HepG2 (cell line): ENCODE results near the gene INSR. TPM values are rescaled to one million over a fixed set of nuclear protein-coding genes. Genes with fewer than 3 reads are reported as not detected.

ENCODE experiments used
- ATF7-NPFF ChIP-seq: sonication (generic); formaldehyde crosslinking; IDR thresholded peaks from 2 replicates; pipeline ENCODE4 v1.8.1; 2023; ENCODE audit warnings: mild to moderate bottlenecking, low read depth, missing genetic modification reagents, moderate library complexity
- ELF1 ChIP-seq: sonication (generic); formaldehyde crosslinking; IDR thresholded peaks from 2 replicates; pipeline ENCODE4 v1.4.0; 2020; ENCODE audit warnings: missing genetic modification reagents
- ELF3 ChIP-seq: IDR thresholded peaks from 2 replicates; pipeline ENCODE4 v1.6.1; 2016; ENCODE audit warnings: missing genetic modification reagents, missing compliant biosample characterization
- KDM5A ChIP-seq: fragments of 200-600 bp; sonication (generic); IDR thresholded peaks from 2 replicates; pipeline ENCODE4 v1.7.0; 2018; ENCODE audit warnings: antibody characterized with exemption, mild to moderate bottlenecking, low read length, borderline replicate concordance
- MIER2 ChIP-seq: IDR thresholded peaks from 2 replicates; pipeline ENCODE4 v1.6.1; 2016; ENCODE audit warnings: missing biosample characterization, missing genetic modification reagents
- MZF1 ChIP-seq: sonication (generic); formaldehyde crosslinking; IDR thresholded peaks from 2 replicates; pipeline ENCODE4 v1.8.1; 2023; ENCODE audit warnings: mild to moderate bottlenecking, missing genetic modification reagents, borderline replicate concordance
- RARA ChIP-seq: IDR thresholded peaks from 2 replicates; pipeline ENCODE4 v1.6.1; 2016; ENCODE audit warnings: missing genetic modification reagents, missing compliant biosample characterization
- SIN3A ChIP-seq: IDR thresholded peaks from 2 replicates; pipeline ENCODE4 v1.6.1; 2011; ENCODE audit warnings: low read depth, mild to moderate bottlenecking, control low read depth, low read length, borderline replicate concordance
- SNAPC2 ChIP-seq: sonication (generic); formaldehyde crosslinking; IDR thresholded peaks from 2 replicates; pipeline ENCODE4 v1.8.1; 2022; ENCODE audit warnings: mild to moderate bottlenecking, missing genetic modification reagents
- ZNF274 ChIP-seq: sonication (generic); formaldehyde crosslinking; IDR thresholded peaks from 2 replicates; pipeline ENCODE4 v1.5.1; 2020; ENCODE audit warnings: mild to moderate bottlenecking, missing genetic modification reagents
- ZNF329 ChIP-seq: sonication (generic); formaldehyde crosslinking; IDR thresholded peaks from 2 replicates; pipeline ENCODE4 v1.9.0; 2021; ENCODE audit warnings: low read depth, mild to moderate bottlenecking, missing genetic modification reagents
- ZNF468 ChIP-seq: sonication (generic); formaldehyde crosslinking; IDR thresholded peaks from 2 replicates; pipeline ENCODE4 v1.8.0; 2022; ENCODE audit warnings: mild to moderate bottlenecking, moderate library complexity, missing genetic modification reagents
- ZSCAN25 ChIP-seq: sonication (generic); formaldehyde crosslinking; IDR thresholded peaks from 2 replicates; pipeline ENCODE4 v1.8.0; 2022; ENCODE audit warnings: mild to moderate bottlenecking, missing genetic modification reagents
- polyA plus RNA-seq, 8 experiments: library from polyadenylated mRNA; depleted of rRNA in 3 of 8; stranded (reverse) in 7 of 8; unstranded in 1 of 8; fragments of >200 nt; fragmentation: Illumina TruSeq in 4 of 8; extraction: Trizol in 4 of 8; gene quantifications; 2 replicates each; pipeline versions ENCODE4 v1.2.1 to v1.2.3, GENCODE V29; 2011 to 2016; ENCODE audit warnings: low read depth in 4 of 8, missing spikeins in 1 of 8, mixed read lengths in 1 of 8; ENCODE audit not compliant: insufficient read depth in 1 of 8
- total RNA-seq, 5 experiments: library from RNA; depleted of rRNA; stranded (reverse); fragments of >200 nt; fragmentation: Illumina TruSeq; extraction: Trizol; gene quantifications; 2 replicates each; pipeline ENCODE4 v1.2.3, GENCODE V29; 2016; ENCODE audit warnings: low read depth in 1 of 5
- TF ChIP-seq, protein P1 (sequence below): sonication (generic); formaldehyde crosslinking; IDR thresholded peaks from 2 replicates; pipeline ENCODE4 v1.4.0; 2020; ENCODE audit warnings: missing genetic modification reagents, low read depth, mild to moderate bottlenecking, borderline replicate concordance
- TF ChIP-seq, protein P2 (sequence below): sonication (generic); formaldehyde crosslinking; IDR thresholded peaks from 2 replicates; pipeline ENCODE4 v1.4.0; 2020; ENCODE audit warnings: missing genetic modification reagents, mild to moderate bottlenecking, borderline replicate concordance
- TF ChIP-seq, protein P3 (sequence below): sonication (generic); formaldehyde crosslinking; IDR thresholded peaks from 2 replicates; pipeline ENCODE4 v1.9.0; 2021; ENCODE audit warnings: missing genetic modification reagents, borderline replicate concordance
- TF ChIP-seq, protein P4 (sequence below): IDR thresholded peaks from 2 replicates; pipeline ENCODE4 v1.6.1; 2016

The INSR gene
- total and polyA plus RNA-seq, 2 of the 13 experiments (the other 11 are each of a cell fraction or from before 2014, with no cell fraction given) = 24.2 to 29.8 TPM

DNA sequence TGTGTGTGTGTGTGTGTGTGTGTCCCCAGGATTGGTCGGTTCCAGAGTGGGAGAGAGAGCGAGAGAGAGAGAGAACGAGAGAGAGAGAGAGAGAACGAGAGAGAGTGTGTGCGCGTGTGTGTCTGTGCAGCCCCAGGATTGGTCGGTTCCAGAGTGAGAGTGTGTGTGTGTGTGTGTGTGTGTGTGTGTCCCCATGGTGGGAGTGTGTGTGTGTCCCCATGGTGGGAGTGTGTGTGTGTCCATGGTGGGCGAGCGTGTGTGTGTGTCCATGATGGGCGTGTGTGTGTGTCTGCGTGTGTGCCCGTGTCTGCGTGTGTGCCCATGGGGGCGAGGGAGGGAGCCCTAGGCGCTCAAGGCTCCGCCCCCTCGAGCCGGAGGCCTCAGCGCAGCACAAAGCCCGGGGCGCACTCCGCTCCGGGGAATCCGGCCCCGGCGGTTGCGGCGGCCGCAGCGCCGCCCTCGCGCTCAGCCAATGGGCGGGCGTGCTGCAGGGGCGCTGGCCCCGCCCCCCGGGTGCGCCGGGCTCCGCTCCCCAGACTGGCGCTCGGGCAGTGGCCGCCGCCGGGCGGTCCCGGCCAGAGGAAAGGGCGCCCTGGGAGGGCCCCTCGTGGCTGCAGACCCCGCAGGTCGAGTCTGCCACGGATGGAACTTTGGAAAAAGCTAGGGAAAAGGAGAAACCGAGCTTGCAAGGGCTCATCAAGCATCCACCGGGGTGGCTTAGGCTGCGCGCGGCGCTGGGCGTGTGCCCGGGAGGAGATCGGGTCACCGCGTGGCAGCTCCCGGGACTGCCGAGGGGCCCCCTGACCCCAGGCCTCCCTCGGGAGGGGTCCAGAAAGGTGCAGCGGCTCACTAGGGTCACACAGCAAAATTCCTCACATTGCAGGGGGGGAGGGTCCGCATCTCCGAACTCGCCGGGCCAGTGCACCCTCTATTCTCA lies 96.2 kb downstream of the INSR start (continued):
- TF ChIP-seq, protein P1, sequence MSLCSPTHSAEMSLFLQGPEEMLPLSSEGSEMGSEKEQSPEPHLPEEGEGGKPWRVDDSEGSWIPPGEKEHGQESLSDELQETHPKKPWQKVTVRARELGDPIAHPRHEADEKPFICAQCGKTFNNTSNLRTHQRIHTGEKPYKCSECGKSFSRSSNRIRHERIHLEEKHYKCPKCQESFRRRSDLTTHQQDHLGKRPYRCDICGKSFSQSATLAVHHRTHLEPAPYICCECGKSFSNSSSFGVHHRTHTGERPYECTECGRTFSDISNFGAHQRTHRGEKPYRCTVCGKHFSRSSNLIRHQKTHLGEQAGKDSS = peak; percentile 76
- TF ChIP-seq RARA (CRISPR knock-in tag) (no peak), ZNF274 (CRISPR knock-in tag) (no peak), ELF3 (CRISPR knock-in tag) (no peak), ZNF468 (no peak), ZSCAN25 (CRISPR knock-in tag) (peak; percentile 75), ELF1 (no peak), ATF7-NPFF (0 out of 2 replicates have a peak, but pooled peaks have one; percentile 25), MZF1 (CRISPR knock-in tag) (no peak), SIN3A (peak; percentile 59; the same call in 1 of the 2 replicates), ZNF329 (0 out of 2 replicates have a peak, but pooled peaks have one; percentile 73), SNAPC2 (CRISPR knock-in tag) (no peak), MIER2 (CRISPR knock-in tag) (no peak), KDM5A (no peak)
- TF ChIP-seq, protein P2, sequence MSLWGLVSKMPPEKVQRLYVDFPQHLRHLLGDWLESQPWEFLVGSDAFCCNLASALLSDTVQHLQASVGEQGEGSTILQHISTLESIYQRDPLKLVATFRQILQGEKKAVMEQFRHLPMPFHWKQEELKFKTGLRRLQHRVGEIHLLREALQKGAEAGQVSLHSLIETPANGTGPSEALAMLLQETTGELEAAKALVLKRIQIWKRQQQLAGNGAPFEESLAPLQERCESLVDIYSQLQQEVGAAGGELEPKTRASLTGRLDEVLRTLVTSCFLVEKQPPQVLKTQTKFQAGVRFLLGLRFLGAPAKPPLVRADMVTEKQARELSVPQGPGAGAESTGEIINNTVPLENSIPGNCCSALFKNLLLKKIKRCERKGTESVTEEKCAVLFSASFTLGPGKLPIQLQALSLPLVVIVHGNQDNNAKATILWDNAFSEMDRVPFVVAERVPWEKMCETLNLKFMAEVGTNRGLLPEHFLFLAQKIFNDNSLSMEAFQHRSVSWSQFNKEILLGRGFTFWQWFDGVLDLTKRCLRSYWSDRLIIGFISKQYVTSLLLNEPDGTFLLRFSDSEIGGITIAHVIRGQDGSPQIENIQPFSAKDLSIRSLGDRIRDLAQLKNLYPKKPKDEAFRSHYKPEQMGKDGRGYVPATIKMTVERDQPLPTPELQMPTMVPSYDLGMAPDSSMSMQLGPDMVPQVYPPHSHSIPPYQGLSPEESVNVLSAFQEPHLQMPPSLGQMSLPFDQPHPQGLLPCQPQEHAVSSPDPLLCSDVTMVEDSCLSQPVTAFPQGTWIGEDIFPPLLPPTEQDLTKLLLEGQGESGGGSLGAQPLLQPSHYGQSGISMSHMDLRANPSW (CRISPR knock-in tag) = no peak
- TF ChIP-seq, protein P3, sequence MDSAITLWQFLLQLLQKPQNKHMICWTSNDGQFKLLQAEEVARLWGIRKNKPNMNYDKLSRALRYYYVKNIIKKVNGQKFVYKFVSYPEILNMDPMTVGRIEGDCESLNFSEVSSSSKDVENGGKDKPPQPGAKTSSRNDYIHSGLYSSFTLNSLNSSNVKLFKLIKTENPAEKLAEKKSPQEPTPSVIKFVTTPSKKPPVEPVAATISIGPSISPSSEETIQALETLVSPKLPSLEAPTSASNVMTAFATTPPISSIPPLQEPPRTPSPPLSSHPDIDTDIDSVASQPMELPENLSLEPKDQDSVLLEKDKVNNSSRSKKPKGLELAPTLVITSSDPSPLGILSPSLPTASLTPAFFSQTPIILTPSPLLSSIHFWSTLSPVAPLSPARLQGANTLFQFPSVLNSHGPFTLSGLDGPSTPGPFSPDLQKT = no peak
- TF ChIP-seq, protein P4, sequence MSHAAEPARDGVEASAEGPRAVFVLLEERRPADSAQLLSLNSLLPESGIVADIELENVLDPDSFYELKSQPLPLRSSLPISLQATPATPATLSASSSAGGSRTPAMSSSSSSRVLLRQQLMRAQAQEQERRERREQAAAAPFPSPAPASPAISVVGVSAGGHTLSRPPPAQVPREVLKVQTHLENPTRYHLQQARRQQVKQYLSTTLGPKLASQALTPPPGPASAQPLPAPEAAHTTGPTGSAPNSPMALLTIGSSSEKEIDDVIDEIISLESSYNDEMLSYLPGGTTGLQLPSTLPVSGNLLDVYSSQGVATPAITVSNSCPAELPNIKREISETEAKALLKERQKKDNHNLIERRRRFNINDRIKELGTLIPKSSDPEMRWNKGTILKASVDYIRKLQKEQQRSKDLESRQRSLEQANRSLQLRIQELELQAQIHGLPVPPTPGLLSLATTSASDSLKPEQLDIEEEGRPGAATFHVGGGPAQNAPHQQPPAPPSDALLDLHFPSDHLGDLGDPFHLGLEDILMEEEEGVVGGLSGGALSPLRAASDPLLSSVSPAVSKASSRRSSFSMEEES (CRISPR knock-in tag) = no peak
